Activated naive CD8-positive, alpha-beta T cell treated with anti-CD3 and anti-CD28 coated beads for 36 hours (primary cell): ENCODE results near the gene NLRP1. TPM values are rescaled to one million over a fixed set of nuclear protein-coding genes. Genes with fewer than 3 reads are reported as not detected.

Experiments
- DNase-seq: peaks from one replicate; pipeline ENCODE4 v3.0.0; 2021
- H3K27ac Mint-ChIP-seq: one replicate; pipeline ENCODE4 v1.8.0; 2022; ENCODE audit warnings: mild to moderate bottlenecking, moderate library complexity, mixed read lengths
- H3K27me3 Mint-ChIP-seq: one replicate; pipeline ENCODE4 v1.8.0; 2022; ENCODE audit warnings: mild to moderate bottlenecking, mixed read lengths
- H3K36me3 Mint-ChIP-seq: one replicate; pipeline ENCODE4 v1.8.0; 2021; ENCODE audit warnings: mild to moderate bottlenecking, mixed read lengths
- H3K4me1 Mint-ChIP-seq: one replicate; pipeline ENCODE4 v1.8.0; 2021; ENCODE audit warnings: mixed read lengths
- H3K4me3 Mint-ChIP-seq: one replicate; pipeline ENCODE4 v1.8.0; 2022; ENCODE audit warnings: mild to moderate bottlenecking, moderate library complexity, mixed read lengths
- H3K9me3 Mint-ChIP-seq: one replicate; pipeline ENCODE4 v1.8.0; 2022; ENCODE audit warnings: mixed read lengths
- total RNA-seq, 2 experiments: library from RNA; stranded (reverse); gene quantifications; one replicate each; pipeline ENCODE4 v1.2.3, GENCODE V29; 2021

Gene NLRP1
- 10 to 100 TPM; 17.2 to 18.8 TPM for total RNA-seq

- peak within 1 kb of the TSS; percentile 94 for H3K4me3 Mint-ChIP-seq
- H3K27ac Mint-ChIP-seq, result peak within 1 kb of the TSS; percentile 96
- DNase-seq, result peak; percentile 92
- peaks cover 18% of the 10 kb centered on the region for H3K36me3 Mint-ChIP-seq
- H3K27me3 Mint-ChIP-seq, result no peaks in the 10 kb centered on the region
- H3K9me3 Mint-ChIP-seq, result no peaks in the 10 kb centered on the region
- H3K4me1 Mint-ChIP-seq, result peaks cover 67% of the 10 kb centered on the region
Measured at GRCh38 chr17:5584383-5585286, at the start of gene NLRP1. NLRP1 (minus strand) TSS chr17:5584509; CDS start chr17:5583957, 552 bp downstream.

- Mint-ChIP-seq H3K9me3 (no peaks in the 10 kb centered on the region), H3K27ac (no peak overlapping the region), H3K4me3 (no peak overlapping the region), H3K4me1 (no peaks in the 10 kb centered on the region), H3K27me3 (peaks cover 14% of the 10 kb centered on the region), H3K36me3 (no peaks in the 10 kb centered on the region)
- no peak for DNase-seq
Measured at GRCh38 chr17:5631958-5632590, 47.8 kb upstream of the NLRP1 start.

GRCh38 chr17:5630434-5630833 is 46.1 kb upstream of the NLRP1 start:
- Mint-ChIP-seq H3K27me3 (peaks cover 14% of the 10 kb centered on the region), H3K4me1 (no peaks in the 10 kb centered on the region), H3K4me3 (no peak overlapping the region), H3K9me3 (no peaks in the 10 kb centered on the region), H3K27ac (no peak overlapping the region), H3K36me3 (no peaks in the 10 kb centered on the region)
- no peak for DNase-seq

- no peaks in the 10 kb centered on the region for H3K36me3 Mint-ChIP-seq
- no peak for DNase-seq
- no peak overlapping the region for H3K4me3 Mint-ChIP-seq
- H3K4me1 Mint-ChIP-seq, result no peaks in the 10 kb centered on the region
- H3K27ac Mint-ChIP-seq, result no peak overlapping the region
- peaks cover 14% of the 10 kb centered on the region for H3K27me3 Mint-ChIP-seq
- no peaks in the 10 kb centered on the region for H3K9me3 Mint-ChIP-seq
Measured at GRCh38 chr17:5629128-5629527, 44.8 kb upstream of the NLRP1 start.

- Mint-ChIP-seq H3K27me3 (peaks cover 14% of the 10 kb centered on the region), H3K9me3 (no peaks in the 10 kb centered on the region), H3K4me1 (no peaks in the 10 kb centered on the region), H3K36me3 (no peaks in the 10 kb centered on the region), H3K27ac (no peak overlapping the region), H3K4me3 (no peak overlapping the region)
- DNase-seq, result no peak
Measured at GRCh38 chr17:5628262-5628661, 44.0 kb upstream of the NLRP1 start.

DNA sequence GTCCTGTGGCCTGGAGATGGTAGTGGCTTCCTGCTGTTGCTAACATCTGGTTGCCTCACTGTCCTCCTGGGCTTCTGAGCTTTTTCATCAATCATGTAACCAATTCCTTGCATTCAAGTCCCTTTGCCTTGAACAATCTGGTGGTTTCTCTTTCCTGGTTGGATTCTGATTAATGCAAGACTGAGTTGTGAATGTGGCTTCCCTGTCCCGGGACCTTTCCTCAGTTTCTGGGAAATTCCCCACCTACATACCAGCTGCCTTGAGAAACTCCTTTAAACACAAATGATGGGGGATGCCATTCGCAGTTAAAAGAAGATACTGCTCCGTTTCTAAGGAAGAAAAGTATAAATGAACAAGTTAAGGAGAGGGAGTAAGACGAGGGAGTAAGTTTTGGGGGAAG is 39.9 kb upstream of the NLRP1 start:
- H3K27ac Mint-ChIP-seq, result no peak overlapping the region
- no peaks in the 10 kb centered on the region for H3K36me3 Mint-ChIP-seq
- no peaks in the 10 kb centered on the region for H3K4me1 Mint-ChIP-seq
- no peak for DNase-seq
- H3K4me3 Mint-ChIP-seq, result no peak overlapping the region
- H3K9me3 Mint-ChIP-seq, result no peaks in the 10 kb centered on the region
- peaks cover 15% of the 10 kb centered on the region for H3K27me3 Mint-ChIP-seq

- peaks cover 23% of the 10 kb centered on the region for H3K27me3 Mint-ChIP-seq
- H3K4me1 Mint-ChIP-seq, result no peaks in the 10 kb centered on the region
- H3K4me3 Mint-ChIP-seq, result no peak overlapping the region
- H3K36me3 Mint-ChIP-seq, result no peaks in the 10 kb centered on the region
- H3K27ac Mint-ChIP-seq, result no peak overlapping the region
- DNase-seq, result no peak
- H3K9me3 Mint-ChIP-seq, result no peaks in the 10 kb centered on the region
Measured at GRCh38 chr17:5621729-5622128, 37.4 kb upstream of the NLRP1 start.

GRCh38 chr17:5621026-5621425 is 36.7 kb upstream of the NLRP1 start:
- Mint-ChIP-seq H3K36me3 (no peaks in the 10 kb centered on the region), H3K9me3 (no peaks in the 10 kb centered on the region), H3K4me1 (no peaks in the 10 kb centered on the region), H3K4me3 (no peak overlapping the region), H3K27me3 (peaks cover 23% of the 10 kb centered on the region), H3K27ac (no peak overlapping the region)
- no peak for DNase-seq

GRCh38 chr17:5619088-5619740 is 34.9 kb upstream of the NLRP1 start:
- Mint-ChIP-seq H3K4me3 (peak overlapping the region; percentile 35), H3K4me1 (no peaks in the 10 kb centered on the region), H3K9me3 (no peaks in the 10 kb centered on the region), H3K36me3 (no peaks in the 10 kb centered on the region), H3K27ac (no peak overlapping the region), H3K27me3 (peaks cover 23% of the 10 kb centered on the region)
- no peak for DNase-seq

- no peaks in the 10 kb centered on the region for H3K36me3 Mint-ChIP-seq
- no peak for DNase-seq
- H3K27me3 Mint-ChIP-seq, result peaks cover 23% of the 10 kb centered on the region
- no peak overlapping the region for H3K27ac Mint-ChIP-seq
- no peaks in the 10 kb centered on the region for H3K9me3 Mint-ChIP-seq
- no peaks in the 10 kb centered on the region for H3K4me1 Mint-ChIP-seq
- no peak overlapping the region for H3K4me3 Mint-ChIP-seq
Measured at GRCh38 chr17:5618476-5618875, 34.2 kb upstream of the NLRP1 start.

- Mint-ChIP-seq H3K27me3 (peaks cover 14% of the 10 kb centered on the region), H3K9me3 (no peaks in the 10 kb centered on the region), H3K4me3 (no peak overlapping the region), H3K4me1 (no peaks in the 10 kb centered on the region), H3K36me3 (no peaks in the 10 kb centered on the region), H3K27ac (no peak overlapping the region)
- no peak for DNase-seq
Measured at GRCh38 chr17:5615476-5615875, 31.2 kb upstream of the NLRP1 start.

- no peak overlapping the region for H3K27ac Mint-ChIP-seq
- H3K9me3 Mint-ChIP-seq, result no peaks in the 10 kb centered on the region
Measured at GRCh38 chr17:5610956-5611355, 26.6 kb upstream of the NLRP1 start.

GRCh38 chr17:5608399-5609112 is 24.2 kb upstream of the NLRP1 start:
- DNase-seq, result no peak

More at GRCh38 chr17:5610956-5611355, 26.6 kb upstream of the NLRP1 start:
- Mint-ChIP-seq H3K4me3 (no peak overlapping the region), H3K4me1 (no peaks in the 10 kb centered on the region), H3K27me3 (peaks cover 6% of the 10 kb centered on the region), H3K36me3 (no peaks in the 10 kb centered on the region)
- DNase-seq, result no peak

GRCh38 chr17:5607946-5608345 is 23.6 kb upstream of the NLRP1 start:
- Mint-ChIP-seq H3K4me1 (no peaks in the 10 kb centered on the region), H3K9me3 (no peaks in the 10 kb centered on the region), H3K27ac (no peak overlapping the region), H3K36me3 (no peaks in the 10 kb centered on the region), H3K4me3 (no peak overlapping the region), H3K27me3 (peaks cover 6% of the 10 kb centered on the region)
- DNase-seq, result no peak

More at GRCh38 chr17:5608399-5609112, 24.2 kb upstream of the NLRP1 start:
- no peak overlapping the region for H3K27ac Mint-ChIP-seq
- H3K36me3 Mint-ChIP-seq, result no peaks in the 10 kb centered on the region
- H3K27me3 Mint-ChIP-seq, result peaks cover 6% of the 10 kb centered on the region
- no peaks in the 10 kb centered on the region for H3K9me3 Mint-ChIP-seq
- H3K4me3 Mint-ChIP-seq, result no peak overlapping the region
- H3K4me1 Mint-ChIP-seq, result no peaks in the 10 kb centered on the region

DNA sequence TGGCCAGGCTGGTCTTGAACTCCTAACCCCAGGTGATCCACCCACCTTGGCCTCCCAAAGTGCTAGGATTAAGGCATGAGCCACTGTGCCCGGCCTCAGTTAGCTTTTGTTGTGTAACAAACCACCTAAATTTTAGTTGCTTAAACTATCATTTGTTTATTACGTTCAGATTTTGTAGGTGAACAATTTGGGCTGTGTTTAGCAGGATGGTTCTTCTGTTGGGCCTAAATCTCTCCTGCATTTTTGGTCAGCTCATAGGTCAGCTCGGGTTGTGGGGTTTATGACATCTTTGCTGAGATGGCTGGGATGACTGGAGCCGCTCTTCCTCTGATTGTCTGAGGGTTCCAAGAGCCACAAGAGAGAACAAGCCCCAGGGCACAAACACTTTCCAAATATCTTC is 21.1 kb upstream of the NLRP1 start:
- H3K4me1 Mint-ChIP-seq, result no peaks in the 10 kb centered on the region
- DNase-seq, result no peak
- no peak overlapping the region for H3K27ac Mint-ChIP-seq
- H3K9me3 Mint-ChIP-seq, result no peaks in the 10 kb centered on the region
- H3K4me3 Mint-ChIP-seq, result no peak overlapping the region
- H3K36me3 Mint-ChIP-seq, result no peaks in the 10 kb centered on the region
- peaks cover 22% of the 10 kb centered on the region for H3K27me3 Mint-ChIP-seq
